GM18505 (cell line): ENCODE results near the gene ACTG2.
"Not testable (repeated sequence)": the region's sequence is repeated elsewhere in the genome, so short reads cannot be mapped to it uniquely, and the experiment has no call there.

ENCODE experiments used
- ATAC-seq: cut with Tn5 transposase; IDR thresholded peaks from one replicate; pipeline ENCODE4 v1.9.1; 2021; ENCODE audit not compliant: unreplicated experiment
- POLR2A ChIP-seq: IDR thresholded peaks from 4 replicates; pipeline ENCODE4 v1.6.1; 2011; ENCODE audit warnings: borderline replicate concordance; ENCODE audit not compliant: insufficient read depth, insufficient read length; ENCODE audit errors: extremely low read depth

The ACTG2 gene

DNA sequence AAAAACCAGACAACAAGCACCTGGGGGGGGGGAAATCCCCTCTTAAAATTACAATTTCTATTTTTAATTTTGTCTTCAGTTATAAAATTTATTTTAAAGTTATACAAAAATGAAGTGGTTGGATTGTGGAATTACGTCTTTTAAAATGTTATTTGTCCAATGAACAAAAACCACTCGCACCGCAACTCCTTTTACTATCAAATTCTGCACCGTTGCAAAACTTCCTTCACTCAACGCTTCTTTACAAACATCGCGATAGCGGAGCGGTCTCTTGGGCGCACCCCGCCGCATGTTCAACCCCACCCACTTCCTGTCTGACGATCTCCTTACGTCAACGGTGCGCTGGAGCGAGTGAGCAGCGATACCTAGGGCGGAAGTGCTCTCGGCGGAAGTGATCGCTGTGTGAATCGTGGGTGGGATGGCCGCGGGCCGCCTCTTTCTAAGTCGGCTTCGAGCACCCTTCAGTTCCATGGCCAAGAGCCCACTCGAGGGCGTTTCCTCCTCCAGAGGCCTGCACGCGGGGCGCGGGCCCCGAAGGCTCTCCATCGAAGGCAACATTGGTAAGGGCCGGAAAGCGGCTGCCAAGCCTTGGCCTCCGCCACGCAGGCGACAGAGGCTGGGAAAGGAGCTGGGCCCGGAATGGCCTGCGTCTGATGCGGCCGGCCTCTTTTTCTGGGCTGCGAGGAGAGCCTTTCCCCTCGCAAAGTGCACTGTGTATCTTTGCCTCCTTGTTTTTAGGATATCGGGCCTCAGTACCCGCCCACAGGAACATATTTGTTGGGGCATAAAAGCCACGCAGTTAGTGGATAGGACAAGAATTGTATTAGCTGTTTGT lies 33.9 kb downstream of the ACTG2 start, which contains the start of gene DGUOK:
Gene DGUOK, plus strand, starts transcription at position 388 of the 835 bp plus-strand sequence. Its CDS starts 31 bp downstream, at position 419.
- TF ChIP-seq POLR2A: peak; percentile 94
- ATAC-seq: peak; percentile 99

DNA sequence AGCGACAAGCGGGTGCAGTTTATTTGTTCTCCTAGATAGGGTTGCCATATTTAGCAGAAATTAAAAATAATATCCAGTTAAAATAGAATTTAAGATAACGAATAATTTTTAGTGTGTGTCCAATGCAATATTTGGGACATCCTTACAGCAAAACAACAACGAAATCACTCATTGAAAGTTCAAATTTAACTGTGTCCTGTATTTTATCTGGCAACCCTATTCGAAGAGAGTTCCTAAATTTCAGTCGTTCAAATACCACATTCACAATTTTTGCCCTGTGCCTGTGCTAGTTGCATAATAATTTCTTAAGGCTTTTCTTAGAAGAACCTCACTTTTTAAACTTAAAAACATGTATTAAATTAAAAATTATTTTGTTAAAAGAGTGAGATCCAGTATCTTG lies 34.5 kb downstream of the ACTG2 start:
- no peak for TF ChIP-seq POLR2A
- ATAC-seq: no peak

DNA sequence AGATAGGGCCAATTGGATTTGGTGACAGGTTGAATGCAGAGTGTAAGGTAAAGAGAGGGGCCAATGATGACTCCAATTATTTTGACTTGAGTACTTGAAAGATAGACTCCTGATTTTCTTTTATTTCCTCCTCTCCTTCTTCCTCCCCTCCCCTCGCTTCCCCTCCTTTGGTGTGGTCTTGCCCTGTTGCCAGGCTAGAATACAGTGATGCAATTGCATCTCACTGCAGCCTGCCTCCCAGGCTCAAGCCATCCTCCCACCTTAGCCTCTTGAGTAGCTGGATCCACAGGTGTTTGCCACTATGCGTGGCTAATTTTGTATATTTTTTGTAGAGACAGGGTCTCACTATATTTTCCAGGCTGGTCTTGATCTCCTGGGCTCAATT lies 36.1 kb downstream of the ACTG2 start:
- no peak for ATAC-seq
- no peak for TF ChIP-seq POLR2A

DNA sequence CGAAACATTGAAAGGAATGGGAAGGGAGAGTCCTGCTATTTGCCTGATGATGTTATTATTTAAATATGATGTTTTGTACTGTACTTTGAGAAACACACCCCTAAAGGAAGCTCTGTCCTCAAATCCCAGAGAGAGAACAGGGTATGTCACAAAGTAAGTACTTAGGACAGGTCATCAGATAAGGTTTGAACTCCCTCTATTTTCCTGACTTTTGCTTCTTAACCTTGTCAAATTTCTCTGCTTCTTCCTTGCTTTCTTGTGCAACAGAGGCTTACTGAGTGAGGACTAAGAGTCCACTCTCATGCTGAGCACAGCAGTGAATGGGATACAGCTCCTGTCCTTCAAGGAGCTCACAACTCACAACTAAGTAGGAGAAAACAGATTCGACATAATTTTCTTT lies 37.6 kb downstream of the ACTG2 start:
- no peak for ATAC-seq
- no peak for TF ChIP-seq POLR2A

DNA sequence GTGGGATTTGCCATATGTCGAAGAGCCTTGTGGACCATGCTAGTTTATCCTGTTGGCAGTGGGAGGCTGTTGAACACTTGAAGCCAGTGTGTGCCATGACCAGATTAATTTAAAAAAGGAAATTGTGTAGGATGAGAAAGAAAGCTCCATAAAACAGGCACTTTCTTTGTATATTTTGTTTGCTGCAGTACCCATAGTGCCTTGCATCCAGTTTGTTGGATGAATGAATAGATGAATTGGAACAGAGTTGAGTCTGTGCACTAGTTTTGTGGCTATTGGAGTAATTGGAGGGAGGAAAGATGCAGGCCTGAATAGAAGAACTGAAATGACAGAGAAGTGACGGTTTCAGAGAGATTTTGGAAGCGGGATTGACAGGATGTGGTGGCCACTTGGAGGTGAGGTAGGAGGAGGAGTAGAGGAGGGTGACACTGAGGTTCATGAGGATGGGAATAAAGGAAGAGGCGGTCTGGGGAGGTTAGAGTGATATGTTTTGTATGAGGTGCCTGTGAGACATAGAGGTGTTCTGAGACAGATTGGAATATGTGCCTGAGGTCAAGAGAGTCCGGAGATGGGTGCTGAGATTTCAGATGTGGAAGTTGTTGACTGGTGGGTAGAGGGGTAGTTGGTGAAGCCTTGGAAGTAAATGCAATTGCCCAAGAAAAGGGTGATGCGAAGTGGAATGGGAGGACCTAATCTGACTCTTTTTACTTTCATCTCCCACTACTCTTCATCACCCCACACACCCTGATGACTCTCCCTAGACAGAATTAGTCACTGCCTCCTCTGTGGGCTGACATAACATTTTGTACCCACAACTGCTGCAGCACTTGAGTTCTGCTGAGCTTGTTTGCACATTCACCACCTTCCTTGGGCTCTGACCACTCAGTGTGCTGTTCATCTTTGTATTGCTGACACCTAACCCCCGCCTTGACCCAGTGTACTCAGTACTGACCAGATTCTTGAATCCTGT lies 39.0 kb downstream of the ACTG2 start:
- TF ChIP-seq POLR2A: no peak
- no peak for ATAC-seq

DNA sequence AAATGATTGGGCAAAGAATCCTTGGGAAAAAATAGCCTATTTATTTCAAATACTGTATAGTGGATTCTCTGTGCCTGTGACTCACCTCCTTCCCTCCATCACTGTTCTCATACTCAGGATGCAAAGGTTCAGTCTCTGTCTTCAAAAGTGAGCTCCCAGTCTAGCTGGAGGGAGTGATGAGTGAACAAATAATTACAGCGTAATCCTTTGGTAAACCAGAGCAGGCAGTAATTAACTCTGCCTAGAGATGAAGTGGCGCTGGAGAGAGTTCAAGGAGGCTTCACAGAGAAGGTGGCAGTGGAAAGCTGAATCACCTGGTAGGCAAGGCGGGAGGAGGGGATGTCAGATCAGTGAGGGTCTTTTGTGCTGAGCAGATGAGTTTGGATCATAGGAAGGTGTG lies 40.4 kb downstream of the ACTG2 start:
- no peak for ATAC-seq
- TF ChIP-seq POLR2A: no peak

DNA sequence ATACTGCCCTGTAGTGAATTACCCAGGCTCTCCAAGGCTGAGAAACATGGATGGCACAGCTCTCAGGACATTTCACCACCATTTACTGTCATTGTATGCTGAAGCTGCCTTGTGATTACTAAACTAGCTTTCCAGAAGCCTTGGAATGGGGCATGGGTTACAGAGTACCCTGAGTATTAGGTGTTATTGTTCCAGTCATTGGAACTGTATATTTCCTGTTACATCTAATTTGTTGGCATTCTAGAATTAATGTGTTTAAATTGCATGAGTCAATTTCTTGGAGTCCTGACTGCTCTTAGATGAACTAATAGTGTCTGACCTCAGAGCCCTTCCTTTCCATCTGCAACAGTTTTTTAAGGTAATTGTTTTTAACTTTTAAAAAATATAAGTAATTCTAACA lies 42.8 kb downstream of the ACTG2 start:
- no peak for TF ChIP-seq POLR2A
- ATAC-seq: no peak

DNA sequence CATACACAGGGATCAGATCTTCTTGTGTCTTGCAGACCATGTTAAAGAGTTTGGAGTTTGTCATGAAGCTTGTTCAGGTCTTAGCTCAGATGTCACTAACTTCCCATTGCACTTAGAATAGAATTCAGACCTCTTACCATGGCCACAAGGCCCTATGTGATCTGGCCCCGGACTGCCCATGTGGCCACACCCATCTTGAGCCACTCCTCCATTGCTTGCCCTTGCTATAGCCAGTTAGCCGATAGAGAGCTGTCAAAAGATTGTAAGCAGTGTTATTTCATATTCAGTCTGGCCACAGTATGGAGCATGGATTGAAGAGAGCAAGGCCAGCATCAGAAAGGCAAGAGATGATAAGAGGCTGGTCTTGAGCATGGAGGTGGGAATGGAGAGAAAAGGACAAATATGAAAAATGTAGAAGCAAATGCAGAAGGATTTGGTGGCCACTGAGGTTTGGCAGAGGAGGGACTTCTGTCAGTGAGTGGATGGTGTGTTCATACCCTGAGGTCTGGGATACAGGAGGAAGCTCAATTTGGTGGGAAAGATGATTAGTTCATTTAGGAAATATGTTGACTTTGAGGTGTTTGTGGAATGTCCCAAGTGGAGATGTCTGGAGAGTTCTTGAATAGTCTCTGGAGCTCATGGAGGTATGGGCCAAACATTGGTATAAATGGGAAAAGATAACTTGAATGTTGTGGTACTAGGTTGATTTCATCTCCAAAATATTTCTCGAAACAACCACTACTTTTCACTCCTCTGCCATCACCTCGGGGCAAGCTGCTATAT lies 44.5 kb downstream of the ACTG2 start:
- ATAC-seq: no peak
- no peak for TF ChIP-seq POLR2A

DNA sequence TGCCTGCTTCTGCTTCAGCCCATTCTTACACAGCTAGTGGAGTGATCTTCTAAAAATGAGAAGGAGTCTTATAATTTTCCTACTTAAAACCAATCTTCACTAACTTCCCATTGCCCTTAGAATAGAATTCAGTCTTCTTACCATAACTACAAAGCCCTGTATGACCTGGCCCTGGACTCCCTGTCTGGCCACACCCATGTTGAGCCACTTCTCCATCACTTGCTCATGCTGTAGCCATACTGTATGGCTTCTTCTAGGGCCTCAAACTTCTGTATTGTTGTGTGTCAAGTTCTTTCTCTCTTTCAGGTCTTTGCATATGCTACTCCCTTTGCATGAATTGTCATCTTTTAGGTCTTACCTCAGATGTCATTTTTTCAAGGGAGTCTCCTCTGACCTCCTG lies 45.1 kb downstream of the ACTG2 start:
- ATAC-seq: no peak
- no peak for TF ChIP-seq POLR2A

DNA sequence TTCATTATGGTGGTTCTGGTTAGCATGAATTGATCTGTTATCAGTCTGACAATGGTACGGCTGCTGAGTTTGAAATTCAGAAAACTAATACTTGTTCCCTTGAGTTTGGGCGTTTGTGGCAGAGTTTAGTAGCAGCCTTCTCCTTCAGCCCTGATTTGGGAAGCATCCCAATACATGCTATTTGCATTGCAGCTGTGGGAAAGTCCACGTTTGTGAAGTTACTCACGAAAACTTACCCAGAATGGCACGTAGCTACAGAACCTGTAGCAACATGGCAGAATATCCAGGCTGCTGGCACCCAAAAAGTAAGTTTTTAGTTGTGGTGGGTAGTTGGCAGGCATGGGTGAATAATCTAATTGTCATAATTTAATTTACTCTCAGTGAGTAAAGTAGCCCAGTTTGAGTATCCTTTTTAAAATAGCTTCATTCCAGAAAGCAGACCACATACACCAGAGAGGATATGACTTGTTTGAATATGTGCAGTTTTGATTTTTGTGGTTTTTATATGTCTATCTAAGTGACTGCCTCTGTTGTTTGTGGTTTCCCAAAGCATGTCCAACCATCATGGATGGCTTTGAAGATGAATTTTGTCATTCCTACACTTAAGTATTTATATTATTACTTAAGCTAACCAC lies 46.0 kb downstream of the ACTG2 start:
- ATAC-seq: no peak
- no peak for TF ChIP-seq POLR2A

DNA sequence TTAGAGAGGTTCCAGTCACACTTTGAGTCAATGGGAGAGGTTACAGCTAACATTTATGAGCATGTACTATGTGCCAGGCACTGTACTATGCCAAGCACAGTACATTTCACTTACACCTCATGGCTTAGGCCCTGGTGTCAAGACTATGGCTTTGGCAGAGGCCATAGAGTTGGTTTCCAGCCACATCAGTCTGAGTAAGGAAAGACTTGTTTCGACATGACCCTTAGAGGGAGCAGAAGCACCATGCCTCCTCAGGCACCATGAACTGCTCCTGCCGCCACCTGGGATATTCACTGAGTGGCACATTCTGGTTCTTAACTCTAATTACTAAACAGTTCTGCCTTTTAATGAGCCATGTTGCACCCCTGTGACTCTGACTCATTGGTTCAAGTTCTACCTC lies 46.6 kb downstream of the ACTG2 start:
- no peak for TF ChIP-seq POLR2A
- no peak for ATAC-seq

DNA sequence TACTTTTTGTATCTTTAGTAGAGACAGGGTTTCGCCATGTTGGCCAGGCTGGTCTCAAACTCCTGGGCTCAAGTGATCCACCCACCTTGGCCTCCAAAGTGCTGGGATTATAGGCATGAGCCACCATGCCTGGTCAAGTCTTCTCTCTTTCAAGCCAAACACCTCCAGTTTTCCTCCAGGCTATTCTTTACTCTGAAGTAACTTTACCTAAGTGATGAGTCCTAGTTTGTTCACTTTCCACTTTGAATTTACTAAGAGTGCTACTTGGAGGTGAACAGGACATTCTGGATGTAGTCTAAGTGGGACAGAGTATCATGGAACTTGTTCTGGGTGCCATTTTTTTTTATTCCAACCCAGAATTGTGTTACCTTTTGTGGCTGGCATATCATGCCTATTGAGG lies 47.3 kb downstream of the ACTG2 start:
- ATAC-seq: not testable (repeated sequence)

DNA sequence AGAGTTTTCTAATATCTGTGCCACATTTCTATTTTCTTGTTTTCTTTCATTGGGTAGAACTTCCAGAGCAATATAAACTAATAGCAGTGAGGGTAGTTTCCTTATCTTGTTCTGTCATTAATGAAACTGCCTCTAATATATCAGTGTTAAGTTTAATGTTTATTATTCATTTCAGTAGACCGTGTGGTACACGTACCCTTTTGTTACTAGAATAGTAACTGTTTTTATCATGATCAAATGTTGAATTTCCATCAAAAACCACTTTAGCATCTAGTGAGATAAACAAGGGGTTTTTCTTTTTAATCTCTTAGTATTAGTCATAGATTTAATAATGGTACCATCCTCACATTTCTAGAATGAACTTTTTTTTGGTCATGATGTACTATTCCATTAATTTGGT lies 49.9 kb downstream of the ACTG2 start:
- ATAC-seq: no peak
- TF ChIP-seq POLR2A: no peak
